RWPE2 (cell line): ENCODE measurements around the gene ZNF423.

Source experiments
- ATAC-seq: fragments of 200-7000 bp; cut with Tn5 transposase; 3 replicates; pipeline ENCODE4 v1.9.1; 2021; ENCODE audit warnings: low read depth
- DNase-seq: peaks from one replicate; pipeline ENCODE4 v3.0.0-alpha.2; 2020; ENCODE audit warnings: low spot score
- H3K27ac ChIP-seq: fragments of 450-650 bp; 2 replicates; pipeline ENCODE4 v1.5.1; 2017; ENCODE audit warnings: mild to moderate bottlenecking; ENCODE audit not compliant: poor library complexity, severe bottlenecking
- H3K27me3 ChIP-seq: fragments of 250-450 bp; sonication (Bioruptor Pico); 2 replicates; pipeline ENCODE4 v1.5.1; 2021; ENCODE audit warnings: mild to moderate bottlenecking, moderate library complexity; ENCODE audit not compliant: insufficient read depth, poor library complexity, severe bottlenecking
- H3K36me3 ChIP-seq: fragments of 250-450 bp; sonication (Bioruptor Pico); 2 replicates; pipeline ENCODE4 v1.5.1; 2020; ENCODE audit warnings: low read depth, mild to moderate bottlenecking, moderate library complexity
- H3K4me1 ChIP-seq: fragments of 250-450 bp; sonication (Bioruptor Pico); 2 replicates; pipeline ENCODE4 v1.5.1; 2021; ENCODE audit warnings: mild to moderate bottlenecking, moderate library complexity; ENCODE audit not compliant: insufficient read depth, poor library complexity, severe bottlenecking
- H3K4me3 ChIP-seq: fragments of 250-450 bp; sonication (Bioruptor Pico); 2 replicates; pipeline ENCODE4 v1.5.1; 2021; ENCODE audit warnings: mild to moderate bottlenecking, moderate library complexity; ENCODE audit not compliant: severe bottlenecking
- H3K9me3 ChIP-seq: fragments of 250-450 bp; sonication (Bioruptor Pico); 2 replicates; pipeline ENCODE4 v1.5.1; 2021; ENCODE audit warnings: mild to moderate bottlenecking, moderate library complexity; ENCODE audit not compliant: severe bottlenecking
- TF ChIP-seq, protein P1 (sequence below): fragments of 450-650 bp; IDR thresholded peaks from one replicate; pipeline ENCODE4 v1.5.1; 2017; ENCODE audit warnings: mild to moderate bottlenecking, moderate library complexity; ENCODE audit not compliant: poor library complexity, severe bottlenecking

ZNF423 gene

DNA sequence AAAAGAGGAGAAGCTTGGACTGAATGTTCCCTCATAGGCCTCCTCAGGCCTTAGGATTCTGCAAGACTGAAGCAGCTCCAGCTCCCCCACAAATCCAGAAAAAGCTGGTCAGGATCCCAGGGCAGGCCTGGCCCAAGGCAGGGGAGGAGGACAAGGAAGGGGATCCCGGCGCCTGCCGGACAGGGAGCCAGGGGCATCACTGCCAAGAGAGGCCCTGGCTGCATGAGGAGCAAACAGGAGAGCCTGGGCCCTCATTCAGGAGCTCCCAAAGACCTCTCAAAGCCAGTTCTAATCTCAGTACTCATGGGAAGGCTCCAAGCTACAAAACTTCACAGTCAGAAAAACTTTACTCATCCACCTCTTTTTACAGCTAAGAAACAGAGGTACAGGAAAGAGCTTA lies 67.3 kb downstream of the ZNF423 start:
- Histone ChIP-seq H3K4me3 (no peak overlapping the region), H3K4me1 (no peaks in the 10 kb centered on the region), H3K36me3 (no peaks in the 10 kb centered on the region), H3K9me3 (no peaks in the 10 kb centered on the region), H3K27me3 (no peaks in the 10 kb centered on the region), H3K27ac (no peak overlapping the region)
- ATAC-seq (no peak), DNase-seq (no peak)
- TF ChIP-seq, protein P1, sequence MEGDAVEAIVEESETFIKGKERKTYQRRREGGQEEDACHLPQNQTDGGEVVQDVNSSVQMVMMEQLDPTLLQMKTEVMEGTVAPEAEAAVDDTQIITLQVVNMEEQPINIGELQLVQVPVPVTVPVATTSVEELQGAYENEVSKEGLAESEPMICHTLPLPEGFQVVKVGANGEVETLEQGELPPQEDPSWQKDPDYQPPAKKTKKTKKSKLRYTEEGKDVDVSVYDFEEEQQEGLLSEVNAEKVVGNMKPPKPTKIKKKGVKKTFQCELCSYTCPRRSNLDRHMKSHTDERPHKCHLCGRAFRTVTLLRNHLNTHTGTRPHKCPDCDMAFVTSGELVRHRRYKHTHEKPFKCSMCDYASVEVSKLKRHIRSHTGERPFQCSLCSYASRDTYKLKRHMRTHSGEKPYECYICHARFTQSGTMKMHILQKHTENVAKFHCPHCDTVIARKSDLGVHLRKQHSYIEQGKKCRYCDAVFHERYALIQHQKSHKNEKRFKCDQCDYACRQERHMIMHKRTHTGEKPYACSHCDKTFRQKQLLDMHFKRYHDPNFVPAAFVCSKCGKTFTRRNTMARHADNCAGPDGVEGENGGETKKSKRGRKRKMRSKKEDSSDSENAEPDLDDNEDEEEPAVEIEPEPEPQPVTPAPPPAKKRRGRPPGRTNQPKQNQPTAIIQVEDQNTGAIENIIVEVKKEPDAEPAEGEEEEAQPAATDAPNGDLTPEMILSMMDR: no peak

DNA sequence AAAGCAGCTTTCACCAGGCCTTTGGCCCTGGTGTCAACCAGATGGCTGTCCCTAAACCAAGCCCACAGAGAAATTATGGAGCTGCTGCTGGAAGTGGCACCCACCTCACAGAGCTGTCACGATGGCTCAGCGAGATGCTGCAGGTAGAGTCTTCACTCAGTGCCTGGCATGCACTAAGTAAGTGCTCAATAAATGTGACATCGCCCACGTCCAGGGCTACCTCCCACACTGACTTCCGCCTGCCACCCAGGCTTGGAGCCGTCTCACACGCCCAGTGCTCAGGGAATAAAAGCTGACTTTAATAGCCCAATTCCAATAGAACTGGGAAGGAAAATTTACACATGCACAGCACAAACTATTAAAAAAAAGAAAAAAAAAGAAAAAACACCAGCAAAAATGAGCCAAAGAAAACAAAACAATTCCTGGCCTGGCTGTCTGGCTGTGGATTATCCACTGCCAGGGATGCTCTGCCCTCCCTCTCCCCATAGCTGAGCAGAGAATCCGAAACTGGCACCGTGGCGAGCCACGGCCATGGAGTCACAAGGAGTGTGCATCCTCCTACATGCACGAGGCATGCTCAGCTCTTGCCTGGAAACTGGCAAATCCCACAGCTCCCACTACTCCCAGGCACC lies 68.9 kb downstream of the ZNF423 start:
- H3K36me3 ChIP-seq: no peaks in the 10 kb centered on the region
- H3K27ac ChIP-seq: no peak overlapping the region
- H3K27me3 ChIP-seq: no peaks in the 10 kb centered on the region
- no peak overlapping the region for H3K4me3 ChIP-seq
- TF ChIP-seq, protein P1: no peak
- H3K4me1 ChIP-seq: no peaks in the 10 kb centered on the region
- H3K9me3 ChIP-seq: no peaks in the 10 kb centered on the region
- DNase-seq (no peak), ATAC-seq (no peak)

DNA sequence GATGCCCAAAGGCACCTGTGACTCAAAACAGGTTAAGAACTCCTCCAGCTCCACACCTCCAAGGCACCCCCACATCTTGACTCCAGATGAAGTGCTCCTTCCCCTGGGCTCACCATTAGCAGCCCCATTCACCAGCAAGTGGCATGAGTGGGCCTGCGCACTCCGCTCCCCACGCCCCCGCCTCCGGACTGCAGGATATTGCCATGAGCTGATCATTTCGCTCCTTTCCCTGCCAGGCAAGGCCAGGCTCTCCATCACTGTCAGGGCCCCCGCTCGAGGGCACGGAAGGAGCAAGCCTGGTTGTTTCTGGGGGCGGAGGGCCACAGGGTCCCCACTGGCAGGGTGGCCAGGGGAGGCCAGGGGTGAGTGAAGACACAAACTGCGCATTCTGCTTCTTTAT lies 69.9 kb downstream of the ZNF423 start:
- DNase-seq (no peak), ATAC-seq (no peak)
- no peaks in the 10 kb centered on the region for H3K36me3 ChIP-seq
- no peak overlapping the region for H3K27ac ChIP-seq
- H3K9me3 ChIP-seq: no peaks in the 10 kb centered on the region
- no peaks in the 10 kb centered on the region for H3K27me3 ChIP-seq
- no peak overlapping the region for H3K4me3 ChIP-seq
- TF ChIP-seq, protein P1: no peak
- no peaks in the 10 kb centered on the region for H3K4me1 ChIP-seq

DNA sequence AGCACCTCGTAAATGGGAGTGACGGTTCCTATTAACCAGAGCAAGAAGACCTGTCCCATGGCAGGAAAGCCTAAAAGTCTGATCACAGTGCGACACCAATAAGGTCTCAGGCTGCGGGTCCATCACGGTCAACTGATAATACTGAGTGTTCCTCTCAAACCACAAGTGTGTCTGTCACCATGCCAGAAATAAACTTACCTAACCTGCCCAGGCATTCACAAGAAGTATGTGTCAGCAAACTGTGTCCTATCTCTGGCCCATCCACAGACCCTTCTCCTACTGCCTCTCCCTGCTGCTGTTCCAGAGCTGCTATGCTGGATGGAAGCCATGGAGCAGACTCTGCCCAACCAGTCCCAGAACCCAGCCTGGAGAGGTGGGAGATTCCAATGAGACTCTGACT lies 73.5 kb downstream of the ZNF423 start:
- TF ChIP-seq, protein P1: no peak
- no peak overlapping the region for H3K27ac ChIP-seq
- no peaks in the 10 kb centered on the region for H3K36me3 ChIP-seq
- no peaks in the 10 kb centered on the region for H3K27me3 ChIP-seq
- DNase-seq: no peak
- no peaks in the 10 kb centered on the region for H3K9me3 ChIP-seq
- ATAC-seq: no peak
- H3K4me1 ChIP-seq: no peaks in the 10 kb centered on the region
- no peak overlapping the region for H3K4me3 ChIP-seq

DNA sequence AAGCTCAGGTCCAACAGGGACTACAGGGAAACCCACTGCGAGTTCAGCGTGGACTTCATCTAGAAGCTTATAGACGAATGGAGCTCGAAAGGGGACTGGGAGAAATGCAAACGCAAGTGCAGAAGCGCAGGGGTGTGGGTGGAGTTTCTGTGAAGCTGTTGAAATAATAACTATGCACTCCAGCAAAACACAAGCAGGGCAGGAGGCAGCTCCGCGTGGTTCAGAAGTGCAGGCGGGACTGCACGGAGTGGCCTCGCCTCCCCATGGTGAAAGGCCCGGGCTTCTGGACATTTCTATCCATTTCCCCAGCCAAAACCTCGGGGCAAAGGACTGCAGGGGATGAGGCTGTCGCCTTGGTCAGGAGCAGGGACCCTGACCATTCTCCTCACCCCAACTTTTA lies 74.5 kb downstream of the ZNF423 start:
- TF ChIP-seq, protein P1: no peak
- no peaks in the 10 kb centered on the region for H3K27me3 ChIP-seq
- H3K4me1 ChIP-seq: no peaks in the 10 kb centered on the region
- H3K36me3 ChIP-seq: no peaks in the 10 kb centered on the region
- H3K27ac ChIP-seq: no peak overlapping the region
- no peak overlapping the region for H3K4me3 ChIP-seq
- ATAC-seq (no peak), DNase-seq (no peak)
- no peaks in the 10 kb centered on the region for H3K9me3 ChIP-seq
